Hepatocyte (in vitro differentiated cells): Measurements from ENCODE around the gene SOCS3. TPM values are rescaled to one million over a fixed set of nuclear protein-coding genes. Genes with fewer than 3 reads are reported as not detected.

Experiments used
- DNase-seq: peaks from one replicate; pipeline ENCODE4 v3.0.0-alpha.2; 2016; ENCODE audit warnings: low spot score
- H2AFZ ChIP-seq: fragments of 200-600 bp; sonication (generic); 2 replicates; pipeline ENCODE4 v1.6.0; 2016; ENCODE audit warnings: antibody characterized with exemption, mild to moderate bottlenecking
- H3K27ac ChIP-seq: fragments of 200-600 bp; sonication (generic); 2 replicates; pipeline ENCODE4 v1.5.1; 2016; ENCODE audit warnings: mild to moderate bottlenecking
- H3K27me3 ChIP-seq: fragments of 200-600 bp; sonication (generic); 2 replicates; pipeline ENCODE4 v1.6.1; 2016
- H3K36me3 ChIP-seq: fragments of 200-600 bp; sonication (generic); replicated peaks from 2 replicates; pipeline ENCODE4 v1.5.1; 2016; ENCODE audit warnings: low read depth; ENCODE audit not compliant: insufficient read depth
- H3K4me1 ChIP-seq: fragments of 200-600 bp; sonication (generic); 2 replicates; pipeline ENCODE4 v1.5.1; 2016; ENCODE audit warnings: mild to moderate bottlenecking, moderate library complexity; ENCODE audit not compliant: insufficient read depth
- H3K4me2 ChIP-seq: fragments of 200-600 bp; sonication (generic); 2 replicates; pipeline ENCODE4 v1.6.0; 2016
- H3K4me3 ChIP-seq: fragments of 200-600 bp; sonication (generic); 2 replicates; pipeline ENCODE4 v1.5.1; 2016; ENCODE audit warnings: mild to moderate bottlenecking
- H3K79me2 ChIP-seq: fragments of 200-600 bp; sonication (generic); 2 replicates; pipeline ENCODE4 v1.6.0; 2017; ENCODE audit warnings: mild to moderate bottlenecking
- H3K9me2 ChIP-seq: fragments of 200-600 bp; sonication (generic); replicated peaks from 2 replicates; pipeline ENCODE4 v1.6.0; 2017; ENCODE audit warnings: mild to moderate bottlenecking; ENCODE audit not compliant: insufficient read depth
- H3K9me3 ChIP-seq: fragments of 200-600 bp; sonication (generic); 2 replicates; pipeline ENCODE4 v1.5.1; 2016; ENCODE audit warnings: low read depth, mild to moderate bottlenecking
- H4K20me1 ChIP-seq: fragments of 200-600 bp; sonication (generic); 2 replicates; pipeline ENCODE4 v1.6.0; 2016; ENCODE audit warnings: mild to moderate bottlenecking; ENCODE audit not compliant: insufficient read depth, poor library complexity, severe bottlenecking
- CTCF ChIP-seq: fragments of 200-600 bp; sonication (generic); IDR thresholded peaks from 2 replicates; pipeline ENCODE4 v1.5.1; 2016; ENCODE audit warnings: antibody characterized with exemption, mild to moderate bottlenecking; ENCODE audit not compliant: poor library complexity
- EZH2 ChIP-seq: fragments of 200-600 bp; sonication (generic); IDR thresholded peaks from 2 replicates; pipeline ENCODE4 v1.6.1; 2016; ENCODE audit warnings: antibody characterized with exemption, mild to moderate bottlenecking, borderline replicate concordance
- EZH2phosphoT487 ChIP-seq: fragments of 200-600 bp; sonication (generic); IDR thresholded peaks from one replicate; pipeline ENCODE4 v1.6.1; 2018; ENCODE audit warnings: antibody characterized with exemption, mild to moderate bottlenecking, low read depth, moderate library complexity; ENCODE audit not compliant: unreplicated experiment, severe bottlenecking
- WGBS: methylation state at CpG from one replicate; pipeline ENCODE4 v1.1.6; 2016; ENCODE audit warnings: low lambda C conversion rate; ENCODE audit errors: missing lambda C conversion rate; 5-methylcytosine and 5-hydroxymethylcytosine counted together
- polyA plus RNA-seq: library from polyadenylated mRNA; unstranded; fragments of >200 nt; fragmentation: Nextera tagmentation; extraction: Ambion mirVana; gene quantifications from 2 replicates; pipeline ENCODE4 v1.2.1, GENCODE V29; 2016
- small RNA-seq: library from RNA; depleted of rRNA; stranded (forward); fragments of <200 nt; gene quantifications from one replicate; pipeline ENCODE3, GENCODE V24; 2014
- total RNA-seq: library from RNA; depleted of rRNA; stranded (reverse); fragments of >200 nt; gene quantifications from 2 replicates; pipeline ENCODE4 v1.2.3, GENCODE V29; 2014

SOCS3 gene
- total and polyA plus RNA-seq, 2 experiments from 2014 or later = 172 to 181 TPM

GRCh38 chr17:78307887-78308638 lies 51.8 kb downstream of the SOCS3 start:
- Histone ChIP-seq H3K9me3 (no peaks in the 10 kb centered on the region), H3K27ac (no peak overlapping the region), H4K20me1 (no peaks in the 10 kb centered on the region), H3K79me2 (no peaks in the 10 kb centered on the region), H3K4me2 (no peak overlapping the region), H3K4me1 (no peaks in the 10 kb centered on the region), H3K4me3 (no peak overlapping the region), H3K36me3 (no peaks in the 10 kb centered on the region), H2AFZ (no peak overlapping the region), H3K27me3 (no peaks in the 10 kb centered on the region), H3K9me2 (no peaks in the 10 kb centered on the region)
- 84% methylated on average over 12 of the region's 13 CpGs for WGBS
- TF ChIP-seq CTCF = no peak
- TF ChIP-seq EZH2 = no peak
- TF ChIP-seq EZH2phosphoT487 = no peak
- DNase-seq = peak; percentile 6

GRCh38 chr17:78306913-78307312 lies 53.0 kb downstream of the SOCS3 start:
- no peaks in the 10 kb centered on the region for H4K20me1 ChIP-seq
- no peaks in the 10 kb centered on the region for H3K36me3 ChIP-seq
- H3K9me3 ChIP-seq = no peaks in the 10 kb centered on the region
- TF ChIP-seq CTCF = no peak
- TF ChIP-seq EZH2 = no peak
- no peak for TF ChIP-seq EZH2phosphoT487
- no peaks in the 10 kb centered on the region for H3K9me2 ChIP-seq
- no peaks in the 10 kb centered on the region for H3K4me1 ChIP-seq
- no peak overlapping the region for H3K27ac ChIP-seq
- WGBS = 95% methylated on average over 1 of the region's 1 CpG
- no peaks in the 10 kb centered on the region for H3K27me3 ChIP-seq
- H3K4me2 ChIP-seq = no peak overlapping the region
- no peak for DNase-seq
- no peak overlapping the region for H3K4me3 ChIP-seq
- H3K79me2 ChIP-seq = no peaks in the 10 kb centered on the region
- no peak overlapping the region for H2AFZ ChIP-seq

Small RNAs within 50 kb of the gene (small RNA-seq; reads per million reads assigned to genes)
- not detected for gene RF00415
- gene RN7SL236P = not detected

Other genes starting within 250 kb of the SOCS3 start
- gene TMC6, start 231.3 kb downstream of the SOCS3 start, total RNA-seq = 20.9 and 26.7 TPM in 2 replicates
- 57.9 and 62.8 TPM in 2 replicates for gene TMC6, start 231.3 kb downstream of the SOCS3 start, polyA plus RNA-seq
- 0.07 and 0.16 TPM in 2 replicates for gene TMC8, start 229.3 kb downstream of the SOCS3 start, total RNA-seq
- gene TMC8, start 229.3 kb downstream of the SOCS3 start, polyA plus RNA-seq = 1.2 and 3.3 TPM in 2 replicates
- gene C17orf99, start 213.7 kb downstream of the SOCS3 start, total RNA-seq = 0.32 and 0.33 TPM in 2 replicates
- 0.62 and 0.77 TPM in 2 replicates for gene C17orf99, start 213.7 kb downstream of the SOCS3 start, polyA plus RNA-seq
- 48.3 and 72.5 TPM in 2 replicates for gene SYNGR2, start 191.5 kb downstream of the SOCS3 start, total RNA-seq
- 160 and 191 TPM in 2 replicates for gene SYNGR2, start 191.5 kb downstream of the SOCS3 start, polyA plus RNA-seq
- 8.3 and 13.8 TPM in 2 replicates for gene TK1, start 173.0 kb downstream of the SOCS3 start, total RNA-seq
- gene TK1, start 173.0 kb downstream of the SOCS3 start, polyA plus RNA-seq = 29.9 and 31.9 TPM in 2 replicates
- gene AFMID, start 172.7 kb downstream of the SOCS3 start, total RNA-seq = 61.2 and 86.2 TPM in 2 replicates
- 26.6 and 26.7 TPM in 2 replicates for gene AFMID, start 172.7 kb downstream of the SOCS3 start, polyA plus RNA-seq
- 12.0 and 14.6 TPM in 2 replicates for gene BIRC5, start 145.8 kb downstream of the SOCS3 start, total RNA-seq
- 12.4 and 18.0 TPM in 2 replicates for gene BIRC5, start 145.8 kb downstream of the SOCS3 start, polyA plus RNA-seq
- 0.27 TPM in 1 of 2 replicates, not detected in the other for gene TMEM235, start 128.4 kb downstream of the SOCS3 start, total RNA-seq
- gene TMEM235, start 128.4 kb downstream of the SOCS3 start, polyA plus RNA-seq = 0.21 and 0.30 TPM in 2 replicates
- gene PGS1, start 18.6 kb upstream of the SOCS3 start, total RNA-seq = 30.4 and 36.0 TPM in 2 replicates
- gene PGS1, start 18.6 kb upstream of the SOCS3 start, polyA plus RNA-seq = 42.5 and 52.2 TPM in 2 replicates
- gene DNAH17, start 217.3 kb upstream of the SOCS3 start, total RNA-seq = 0.16 and 0.20 TPM in 2 replicates
- gene DNAH17, start 217.3 kb upstream of the SOCS3 start, polyA plus RNA-seq = 1.5 and 4.4 TPM in 2 replicates